ENCODE data around the gene CACNA1F.
"Not testable (repeated sequence)": the region's sequence is repeated elsewhere in the genome, so short reads cannot be mapped to it uniquely, and the experiment has no call there.

The CACNA1F gene

DNA sequence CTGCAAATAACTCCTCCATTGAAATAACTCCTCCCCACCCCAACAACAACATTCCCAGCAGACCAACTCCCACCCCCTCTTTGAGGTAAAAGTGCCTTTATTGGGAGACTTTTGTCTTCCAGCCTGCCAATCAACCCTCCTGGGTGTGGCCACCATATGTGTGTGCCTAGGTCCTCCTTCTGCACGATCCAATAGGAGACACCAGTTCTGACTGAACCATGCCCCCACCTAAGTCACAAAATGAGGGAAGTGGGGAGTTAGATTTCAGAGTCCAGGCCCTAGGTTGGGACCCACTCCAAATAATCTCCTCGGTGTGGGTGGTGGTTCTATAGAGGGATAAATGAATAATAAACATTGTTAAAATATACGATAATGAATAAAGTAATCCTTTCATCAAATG is 58.4 kb downstream of the CACNA1F start:
- no peak for DNase-seq (ENCODE audit: low read depth)

DNA sequence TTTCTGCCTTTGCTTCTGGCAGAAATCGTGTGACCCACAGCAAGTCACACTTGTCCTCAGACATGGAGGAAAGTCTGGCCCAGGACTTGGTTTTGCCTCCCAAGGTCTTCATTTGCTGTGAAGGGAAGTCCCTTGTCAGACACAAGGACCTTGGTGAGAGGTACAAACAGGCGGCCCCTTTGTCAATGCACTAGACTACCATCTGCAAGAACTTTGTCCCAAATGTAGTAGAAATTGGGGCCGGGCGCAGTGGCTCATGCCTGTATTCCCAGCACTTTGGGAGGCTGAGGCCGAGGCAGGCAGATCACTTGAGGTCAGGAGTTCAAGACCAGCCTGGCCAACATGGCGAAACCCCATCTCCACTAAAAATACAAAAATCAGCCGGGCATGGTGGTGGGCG is 59.6 kb downstream of the CACNA1F start:
- DNase-seq (ENCODE audit: low read depth) = not testable (repeated sequence)

DNA sequence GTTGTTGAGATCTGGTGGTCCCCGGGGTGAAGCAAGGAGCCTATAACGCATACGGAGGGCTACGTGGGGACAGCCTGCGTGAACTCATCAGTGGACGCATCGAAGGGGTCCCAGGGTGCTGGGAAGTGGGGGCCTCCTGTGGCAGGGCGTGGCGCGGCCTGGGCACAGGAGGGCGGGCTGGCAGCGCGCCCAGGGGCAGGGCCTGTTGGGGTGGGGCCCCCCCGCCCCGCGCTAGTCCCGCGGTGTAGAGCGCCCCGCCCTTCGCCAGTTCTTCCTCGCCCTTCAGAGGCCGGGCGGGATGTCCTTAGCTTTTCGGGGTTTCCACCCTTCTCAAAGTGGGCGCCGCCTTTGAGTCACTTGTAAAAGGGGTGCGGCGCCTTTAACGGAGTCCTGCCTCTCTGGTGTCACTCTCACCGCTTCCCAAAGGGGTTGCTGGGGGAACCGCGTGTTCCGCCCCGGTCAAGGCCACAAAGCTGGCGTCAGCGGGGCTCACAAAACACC is 60.8 kb downstream of the CACNA1F start:
- DNase-seq (ENCODE audit: low read depth) = no peak

DNA sequence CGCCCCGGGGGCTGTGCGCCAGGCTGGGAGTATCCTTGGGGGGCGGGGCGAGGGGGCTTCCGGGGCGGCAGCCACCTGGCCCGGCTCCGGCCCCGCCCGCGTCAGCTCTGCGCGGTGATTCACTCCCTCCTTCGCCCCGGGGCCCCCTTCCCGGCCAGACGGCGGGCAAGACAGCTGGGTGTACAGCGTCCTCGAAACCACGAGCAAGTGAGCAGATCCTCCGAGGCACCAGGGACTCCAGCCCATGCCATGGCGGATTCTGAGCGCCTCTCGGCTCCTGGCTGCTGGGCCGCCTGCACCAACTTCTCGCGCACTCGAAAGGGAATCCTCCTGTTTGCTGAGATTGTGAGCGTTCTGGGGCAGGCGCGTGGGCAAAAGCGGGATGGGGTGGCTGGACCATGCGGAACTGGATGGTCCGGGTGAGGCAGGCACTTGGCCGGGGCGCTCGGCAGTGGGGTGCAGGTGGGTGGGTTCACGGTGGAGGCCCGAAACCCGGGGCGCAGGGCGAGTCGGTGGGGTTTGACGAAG is 61.3 kb downstream of the CACNA1F start, which contains the start of gene PLP2:
Gene PLP2 (plus strand): TSS at position 147 of the 528 bp plus-strand sequence. CDS start 103 bp downstream, at position 250.
- no peak for DNase-seq (ENCODE audit: low read depth)

DNA sequence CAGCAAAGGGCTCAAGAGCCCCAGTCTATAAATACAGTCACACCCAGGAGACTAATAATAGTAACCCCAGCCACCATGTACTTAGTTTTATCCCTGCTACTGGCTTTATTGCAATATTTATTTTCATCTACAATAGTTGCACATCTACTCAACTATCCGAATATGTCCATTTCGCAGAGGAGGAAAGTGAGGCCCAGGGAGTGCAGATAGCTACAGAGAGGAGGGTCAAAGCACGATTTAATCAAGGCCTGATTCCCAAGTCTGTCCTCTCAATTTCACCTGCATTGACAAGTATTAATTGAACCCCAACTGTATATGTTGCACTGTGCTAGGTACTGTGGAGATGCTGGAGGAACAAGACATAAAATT is 65.4 kb downstream of the CACNA1F start:
- DNase-seq (ENCODE audit: low read depth) = no peak

DNA sequence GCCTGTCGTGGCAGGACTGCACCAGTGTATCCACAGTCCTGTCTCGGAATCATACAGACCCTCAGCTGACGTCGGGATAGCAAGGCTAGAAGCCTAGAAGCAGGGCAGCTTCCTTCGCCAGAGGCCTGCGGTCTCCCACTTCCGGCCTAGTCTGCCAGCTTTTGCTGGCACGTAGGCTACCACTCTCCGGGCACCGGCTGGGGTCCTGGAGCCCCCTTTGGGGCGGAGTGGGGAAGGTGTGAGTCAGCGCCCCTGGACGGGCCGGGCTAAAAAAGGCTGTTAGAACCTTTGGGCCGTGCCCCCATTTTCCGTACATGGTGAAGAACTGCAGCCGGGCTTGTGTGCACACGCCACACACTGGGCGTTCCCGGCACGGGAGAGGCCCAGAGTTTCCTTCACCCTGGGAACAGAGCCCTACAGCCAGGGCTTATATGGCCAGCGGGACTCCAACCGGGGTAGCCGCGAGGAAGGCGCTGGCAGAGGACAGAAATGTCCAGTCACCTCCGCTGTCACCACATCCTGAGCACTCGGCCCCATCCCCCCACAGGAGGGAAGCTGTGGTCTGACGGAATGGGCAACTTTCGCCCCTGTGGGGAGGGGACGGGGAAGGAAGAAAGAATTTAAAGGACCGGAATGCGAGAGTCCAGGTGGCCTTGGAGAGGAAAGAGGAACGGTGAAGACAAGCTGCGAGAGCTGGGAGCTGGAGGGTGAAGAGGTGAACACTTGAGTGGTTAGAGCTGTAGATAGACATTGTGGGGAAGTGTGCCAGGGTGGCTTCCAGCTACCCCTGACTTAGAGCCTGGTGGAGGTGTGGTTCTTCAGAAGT is 66.0 kb downstream of the CACNA1F start:
- peak; percentile 78 for DNase-seq (ENCODE audit: low read depth)

DNA sequence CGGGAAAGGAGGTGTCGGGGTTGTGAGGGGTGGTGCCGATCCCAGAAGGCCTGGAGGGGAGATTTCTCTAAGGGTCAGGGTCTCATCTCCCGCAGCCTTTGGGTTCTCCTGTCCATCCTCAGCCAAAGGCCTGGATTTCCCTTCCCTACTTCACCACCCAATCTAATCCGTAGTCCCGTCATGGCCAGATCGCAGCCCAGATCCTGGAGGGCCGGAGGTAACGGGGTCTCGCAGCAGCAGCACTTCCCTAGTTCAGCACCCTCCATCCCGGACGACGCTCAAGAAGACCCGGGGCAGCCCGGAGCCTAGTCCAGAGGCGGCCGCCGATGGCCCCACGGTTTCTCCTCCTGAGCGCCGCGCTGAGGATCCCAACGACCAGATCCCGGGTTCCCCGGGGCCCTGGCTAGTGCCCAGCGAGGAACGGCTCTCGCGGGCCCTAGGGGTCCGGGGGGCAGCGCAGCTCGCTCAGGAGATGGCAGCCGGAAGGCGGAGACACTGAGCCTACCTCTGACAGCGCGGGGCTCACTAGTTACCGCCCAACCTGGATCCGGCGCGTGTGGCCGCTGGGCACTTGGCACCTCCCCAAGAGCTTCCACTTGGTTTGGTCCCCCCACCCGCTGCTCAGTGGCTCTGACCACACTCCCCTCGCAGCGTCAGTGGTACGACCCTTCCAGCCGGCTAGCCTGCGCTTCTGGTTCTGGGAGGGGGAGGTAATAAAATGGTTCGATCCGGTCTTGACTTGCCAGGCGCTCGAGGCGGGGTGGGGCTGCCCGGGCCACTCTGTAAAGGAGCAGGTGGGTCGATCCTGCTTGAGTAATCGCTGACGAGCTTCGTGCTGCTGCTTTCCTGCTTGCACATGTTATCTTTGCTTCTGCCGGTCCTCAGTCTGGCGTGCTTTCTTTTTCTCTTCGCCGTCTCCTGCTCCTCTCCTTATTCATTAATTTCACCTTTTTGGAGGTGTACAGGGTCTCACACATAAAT is 66.9 kb downstream of the CACNA1F start:
- DNase-seq (ENCODE audit: low read depth) = peak; percentile 34

DNA sequence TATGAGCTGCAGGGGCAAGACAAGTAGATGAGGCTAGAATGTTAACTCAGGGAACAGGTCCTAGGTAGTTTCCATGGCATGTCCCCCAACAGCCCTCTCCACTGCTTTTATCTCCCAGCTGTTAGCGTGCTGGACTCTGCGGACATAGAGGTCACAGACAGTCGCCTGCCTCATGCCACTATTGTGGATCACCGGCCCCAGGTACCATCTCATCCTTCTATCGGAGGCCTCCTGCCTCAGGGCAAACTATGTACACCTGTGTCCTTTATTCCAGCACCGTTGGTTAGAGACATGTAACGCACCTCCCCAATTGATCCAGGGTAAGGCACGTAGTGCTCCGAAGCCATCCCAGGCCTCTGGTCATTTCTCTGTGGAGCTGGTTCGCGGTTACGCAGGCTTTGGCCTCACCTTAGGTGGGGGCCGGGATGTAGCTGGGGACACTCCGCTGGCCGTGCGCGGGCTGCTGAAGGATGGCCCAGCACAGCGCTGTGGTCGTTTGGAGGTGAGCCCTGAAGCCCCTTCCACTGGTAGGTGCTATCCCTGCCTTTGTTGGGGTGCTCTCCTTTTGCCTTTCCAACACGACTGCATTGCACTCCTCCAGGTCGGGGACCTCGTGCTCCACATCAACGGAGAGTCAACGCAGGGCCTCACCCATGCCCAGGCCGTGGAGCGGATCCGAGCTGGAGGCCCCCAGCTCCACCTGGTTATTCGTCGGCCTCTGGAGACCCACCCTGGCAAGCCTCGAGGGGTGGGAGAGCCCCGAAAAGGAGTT is 68.4 kb downstream of the CACNA1F start:
- DNase-seq (ENCODE audit: low read depth) = no peak

DNA sequence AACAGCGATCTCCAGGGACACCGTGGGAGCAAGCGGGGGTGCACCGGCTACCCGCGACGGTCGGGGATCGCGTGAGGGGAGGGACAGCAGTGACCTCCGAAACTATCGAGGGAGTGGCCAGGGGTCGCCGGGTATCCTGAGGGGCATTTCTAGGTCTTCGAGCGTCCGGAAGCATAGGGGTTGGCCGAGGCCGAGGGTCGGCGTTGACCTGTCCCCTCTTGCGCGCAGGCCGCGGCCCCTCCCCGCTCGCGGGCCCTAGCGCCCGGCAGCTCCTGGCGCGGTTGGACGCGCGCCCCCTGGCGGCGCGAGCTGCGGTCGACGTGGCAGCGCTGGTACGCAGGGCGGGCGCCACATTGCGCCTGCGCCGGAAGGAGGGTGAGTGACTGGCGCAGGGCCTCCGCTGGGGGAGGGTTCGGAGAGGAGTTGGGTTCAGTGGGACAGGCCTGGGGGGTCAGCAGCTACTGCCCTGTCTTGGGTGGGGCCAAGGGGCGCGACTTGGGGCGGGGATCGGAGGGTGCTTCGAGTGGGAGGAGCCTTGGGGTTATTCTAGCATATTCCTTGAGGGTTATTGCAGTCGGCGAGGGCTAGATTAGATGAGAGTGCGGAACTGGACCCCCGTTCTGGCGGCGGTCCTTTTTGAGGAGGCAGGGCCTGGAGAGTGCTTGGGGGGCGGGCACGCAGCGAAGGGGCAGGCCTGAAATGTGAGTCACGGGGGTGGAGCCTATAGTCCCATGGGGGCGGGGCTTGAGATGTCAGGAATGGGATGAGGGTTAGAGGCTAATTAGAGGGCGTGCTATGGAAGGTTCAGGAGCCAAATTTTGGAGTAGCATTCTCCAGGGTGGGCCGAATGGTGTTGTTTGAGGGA is 69.4 kb downstream of the CACNA1F start:
- DNase-seq (ENCODE audit: low read depth) = peak; percentile 58

DNA sequence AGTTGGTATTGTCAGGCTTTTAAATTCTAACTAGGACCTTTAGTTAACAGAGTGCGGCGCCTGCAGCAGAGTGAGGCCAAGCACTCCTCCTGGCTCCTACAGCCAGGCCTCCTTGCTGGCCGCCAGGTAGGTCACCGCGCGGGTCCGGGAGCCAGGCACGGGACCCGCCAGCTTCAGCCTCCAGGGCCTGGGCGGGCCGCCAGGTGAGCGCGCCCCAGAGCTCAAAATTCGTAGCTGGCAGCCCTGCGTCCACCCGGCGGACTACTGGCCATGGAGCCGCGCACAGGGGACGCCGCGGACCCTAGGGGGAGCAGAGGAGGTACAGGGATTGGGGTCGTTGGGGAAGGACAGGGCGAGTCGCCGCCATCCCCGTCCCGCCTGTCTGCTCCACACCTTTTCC is 70.5 kb downstream of the CACNA1F start, which contains the start of gene MAGIX:
Gene MAGIX (plus strand): TSS at position 139 of the 400 bp plus-strand sequence. CDS start 132 bp downstream, at position 271.
- DNase-seq (ENCODE audit: low read depth) = no peak

DNA sequence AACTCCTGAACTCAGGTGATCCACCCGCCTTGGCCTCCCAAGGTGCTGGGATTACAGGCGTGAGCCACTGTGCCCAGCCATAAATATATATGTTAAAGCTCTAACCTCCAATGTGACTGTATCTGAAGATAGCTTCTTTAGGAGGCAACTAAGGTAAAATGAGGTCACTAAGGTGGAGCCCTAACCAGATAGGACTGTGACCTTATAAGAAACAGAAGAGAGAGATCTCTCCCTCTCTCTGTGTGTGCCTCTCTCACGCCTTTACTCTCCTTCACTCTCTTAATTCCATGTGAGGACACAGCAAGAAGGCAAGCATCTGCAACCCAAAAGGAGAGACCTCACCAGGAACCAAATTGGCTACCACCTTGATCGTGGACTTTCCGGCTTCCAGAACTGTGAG is 71.5 kb downstream of the CACNA1F start:
- DNase-seq (ENCODE audit: low read depth) = no peak

DNA sequence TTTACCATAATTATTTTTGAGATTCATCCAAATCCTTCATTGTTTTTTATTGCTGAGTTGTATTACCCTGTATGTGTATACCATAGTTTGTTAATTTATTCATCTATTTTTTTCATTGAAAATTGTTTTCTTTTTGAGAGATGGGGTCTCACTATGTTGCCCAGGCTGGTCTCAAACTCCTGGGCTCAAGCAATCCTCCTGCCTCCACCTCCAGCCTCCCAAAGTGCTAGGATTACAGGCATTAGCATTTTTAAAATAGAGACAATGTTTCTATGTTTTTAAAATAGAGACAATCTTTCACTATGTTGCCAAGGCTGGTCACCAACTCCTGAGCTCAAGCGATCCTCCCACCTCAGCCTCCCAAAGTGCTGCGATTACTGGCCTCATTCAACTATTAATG is 72.2 kb downstream of the CACNA1F start:
- no peak for DNase-seq (ENCODE audit: low read depth)

DNA sequence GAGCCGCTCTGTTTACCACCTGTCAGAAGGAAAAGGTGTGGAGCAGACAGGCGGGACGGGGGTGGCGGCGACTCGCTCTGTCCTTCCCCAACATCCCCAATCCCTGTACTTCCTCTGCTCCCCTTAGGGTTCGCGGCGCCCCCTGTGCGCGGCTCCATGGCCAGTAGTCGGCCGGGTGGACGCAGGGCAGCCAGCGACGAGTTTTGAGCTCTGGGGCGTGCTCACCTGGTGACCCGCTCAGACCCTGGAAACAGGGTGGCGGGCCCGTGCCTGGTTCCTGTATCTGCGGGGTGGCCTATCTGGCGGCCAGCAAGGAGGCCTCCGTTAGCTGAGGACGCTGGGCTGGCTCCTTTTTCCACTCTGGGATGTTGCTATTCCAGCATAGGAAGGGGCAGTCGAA is 75.9 kb downstream of the CACNA1F start:
- DNase-seq (ENCODE audit: low read depth) = no peak

DNA sequence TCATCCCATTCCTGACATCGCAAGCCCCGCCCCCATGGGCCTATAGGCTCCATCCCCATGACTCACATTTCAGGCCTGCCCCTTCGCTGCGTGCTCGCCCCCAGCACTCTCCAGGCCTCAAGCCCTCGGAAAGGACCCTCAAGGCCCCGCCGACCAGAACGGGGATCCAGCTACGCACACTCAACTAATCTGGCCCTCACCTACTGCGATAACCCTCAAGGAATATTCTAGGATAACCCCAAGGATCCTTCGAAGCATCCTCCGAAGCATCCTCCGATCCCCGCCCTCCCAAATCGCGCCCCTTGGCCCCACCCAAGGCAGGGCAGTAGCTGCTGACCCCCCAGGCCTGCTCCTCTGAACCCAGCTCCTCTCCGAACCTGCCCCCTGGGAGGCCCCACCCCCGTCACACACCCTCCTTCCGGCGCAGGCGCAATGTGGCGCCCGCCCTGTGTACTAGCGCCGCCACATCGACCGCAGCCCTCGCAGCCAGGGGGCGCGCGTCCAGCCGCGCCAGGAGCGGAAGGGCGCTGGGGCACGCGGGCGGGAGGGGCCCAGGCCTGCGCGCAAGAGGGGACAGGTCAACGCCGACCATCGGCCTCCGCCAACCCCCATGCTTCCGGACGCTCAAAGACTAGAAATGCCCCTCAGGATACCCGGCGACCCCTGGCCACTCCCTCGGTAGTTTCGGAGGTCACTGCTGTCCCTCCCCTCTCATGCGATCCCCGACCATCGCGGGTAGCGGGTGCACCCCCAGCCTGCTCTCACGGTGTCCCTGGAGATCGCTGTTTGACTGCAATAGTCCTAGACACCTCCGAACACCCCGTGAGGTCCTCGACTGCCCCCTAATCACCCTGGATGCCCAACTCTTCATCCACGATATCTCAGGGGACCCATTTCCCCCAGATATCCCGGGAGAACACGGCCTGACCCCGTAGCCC is 77.0 kb downstream of the CACNA1F start:
- peak; percentile 76 for DNase-seq (ENCODE audit: low read depth)

DNA sequence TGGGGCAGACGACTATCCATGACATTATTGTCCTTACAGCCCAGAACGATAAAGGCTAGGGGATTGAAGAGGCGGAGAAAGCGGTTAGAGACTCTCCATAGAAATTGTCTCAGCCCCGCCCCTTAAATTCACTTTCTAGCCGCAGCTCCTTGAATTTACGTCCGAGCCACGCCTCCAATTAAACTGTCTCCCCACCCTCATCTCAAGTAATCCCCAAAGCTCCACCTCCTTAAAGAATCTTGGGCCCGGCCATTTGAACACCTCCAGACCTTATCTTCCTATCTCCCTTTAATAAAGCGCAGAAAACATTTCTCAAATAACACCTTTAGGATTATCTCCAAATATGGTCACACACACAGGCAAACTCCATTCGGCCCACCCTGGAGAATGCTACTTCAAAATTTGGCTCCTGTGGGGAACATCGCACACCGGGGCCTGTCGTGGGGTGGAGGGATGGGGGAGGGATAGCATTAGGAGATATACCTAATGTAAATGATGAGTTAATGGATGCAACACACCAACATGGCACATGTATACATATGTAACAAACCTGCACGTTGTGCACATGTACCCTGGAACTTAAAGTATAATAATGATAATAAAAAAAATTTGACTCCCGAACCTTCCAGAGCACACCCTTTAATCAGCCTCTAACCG is 77.8 kb downstream of the CACNA1F start:
- no peak for DNase-seq (ENCODE audit: low read depth)
